ENCODE results near the gene RETREG1.

Gene RETREG1

DNA sequence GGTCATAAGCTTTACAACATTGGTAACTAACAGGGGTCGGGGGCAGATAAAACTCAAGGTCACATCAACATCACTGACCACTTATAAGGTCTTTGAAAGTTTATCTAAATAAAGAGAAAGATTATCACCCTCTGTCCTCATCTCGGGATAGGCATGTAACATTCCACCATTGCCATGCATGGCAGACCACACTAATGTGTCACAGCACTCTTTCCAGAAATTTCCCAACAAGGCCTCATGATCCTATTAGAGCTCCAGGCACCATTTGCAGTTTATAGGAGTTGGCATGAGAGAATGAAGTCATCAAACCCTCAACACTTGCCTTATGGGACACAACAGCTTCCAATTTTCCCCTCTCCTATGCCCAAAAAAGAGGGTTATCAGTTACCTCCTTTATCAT is 119.3 kb downstream of the RETREG1 start (continued):
- TF ChIP-seq, protein P1, sequence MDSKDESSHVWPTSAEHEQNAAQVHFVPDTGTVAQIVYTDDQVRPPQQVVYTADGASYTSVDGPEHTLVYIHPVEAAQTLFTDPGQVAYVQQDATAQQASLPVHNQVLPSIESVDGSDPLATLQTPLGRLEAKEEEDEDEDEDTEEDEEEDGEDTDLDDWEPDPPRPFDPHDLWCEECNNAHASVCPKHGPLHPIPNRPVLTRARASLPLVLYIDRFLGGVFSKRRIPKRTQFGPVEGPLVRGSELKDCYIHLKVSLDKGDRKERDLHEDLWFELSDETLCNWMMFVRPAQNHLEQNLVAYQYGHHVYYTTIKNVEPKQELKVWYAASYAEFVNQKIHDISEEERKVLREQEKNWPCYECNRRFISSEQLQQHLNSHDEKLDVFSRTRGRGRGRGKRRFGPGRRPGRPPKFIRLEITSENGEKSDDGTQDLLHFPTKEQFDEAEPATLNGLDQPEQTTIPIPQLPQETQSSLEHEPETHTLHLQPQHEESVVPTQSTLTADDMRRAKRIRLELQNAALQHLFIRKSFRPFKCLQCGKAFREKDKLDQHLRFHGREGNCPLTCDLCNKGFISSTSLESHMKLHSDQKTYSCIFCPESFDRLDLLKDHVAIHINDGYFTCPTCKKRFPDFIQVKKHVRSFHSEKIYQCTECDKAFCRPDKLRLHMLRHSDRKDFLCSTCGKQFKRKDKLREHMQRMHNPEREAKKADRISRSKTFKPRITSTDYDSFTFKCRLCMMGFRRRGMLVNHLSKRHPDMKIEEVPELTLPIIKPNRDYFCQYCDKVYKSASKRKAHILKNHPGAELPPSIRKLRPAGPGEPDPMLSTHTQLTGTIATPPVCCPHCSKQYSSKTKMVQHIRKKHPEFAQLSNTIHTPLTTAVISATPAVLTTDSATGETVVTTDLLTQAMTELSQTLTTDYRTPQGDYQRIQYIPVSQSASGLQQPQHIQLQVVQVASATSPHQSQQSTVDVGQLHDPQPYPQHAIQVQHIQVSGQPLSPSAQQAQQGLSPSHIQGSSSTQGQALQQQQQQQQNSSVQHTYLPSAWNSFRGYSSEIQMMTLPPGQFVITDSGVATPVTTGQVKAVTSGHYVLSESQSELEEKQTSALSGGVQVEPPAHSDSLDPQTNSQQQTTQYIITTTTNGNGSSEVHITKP (tag by site-specific recombination; IDR thresholded peaks at IDR 0.05), result no peak
- no peak for TF ChIP-seq RBAK (tag by site-specific recombination; IDR thresholded peaks at IDR 0.05)
- TF ChIP-seq OSR2 (tag by site-specific recombination; IDR thresholded peaks at IDR 0.05), result no peak
- TF ChIP-seq, protein P2, sequence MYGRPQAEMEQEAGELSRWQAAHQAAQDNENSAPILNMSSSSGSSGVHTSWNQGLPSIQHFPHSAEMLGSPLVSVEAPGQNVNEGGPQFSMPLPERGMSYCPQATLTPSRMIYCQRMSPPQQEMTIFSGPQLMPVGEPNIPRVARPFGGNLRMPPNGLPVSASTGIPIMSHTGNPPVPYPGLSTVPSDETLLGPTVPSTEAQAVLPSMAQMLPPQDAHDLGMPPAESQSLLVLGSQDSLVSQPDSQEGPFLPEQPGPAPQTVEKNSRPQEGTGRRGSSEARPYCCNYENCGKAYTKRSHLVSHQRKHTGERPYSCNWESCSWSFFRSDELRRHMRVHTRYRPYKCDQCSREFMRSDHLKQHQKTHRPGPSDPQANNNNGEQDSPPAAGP (tag by site-specific recombination; IDR thresholded peaks at IDR 0.05), result no peak
- no peak for TF ChIP-seq SCRT2 (tag by site-specific recombination; IDR thresholded peaks at IDR 0.05)
- TF ChIP-seq, protein P3, sequence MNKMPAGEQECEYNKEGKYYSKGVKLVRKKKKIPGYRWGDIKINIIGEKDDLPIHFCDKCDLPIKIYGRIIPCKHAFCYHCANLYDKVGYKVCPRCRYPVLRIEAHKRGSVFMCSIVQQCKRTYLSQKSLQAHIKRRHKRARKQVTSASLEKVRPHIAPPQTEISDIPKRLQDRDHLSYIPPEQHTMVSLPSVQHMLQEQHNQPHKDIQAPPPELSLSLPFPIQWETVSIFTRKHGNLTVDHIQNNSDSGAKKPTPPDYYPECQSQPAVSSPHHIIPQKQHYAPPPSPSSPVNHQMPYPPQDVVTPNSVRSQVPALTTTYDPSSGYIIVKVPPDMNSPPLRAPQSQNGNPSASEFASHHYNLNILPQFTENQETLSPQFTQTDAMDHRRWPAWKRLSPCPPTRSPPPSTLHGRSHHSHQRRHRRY (tag by site-specific recombination; IDR thresholded peaks at IDR 0.05), result no peak
- TF ChIP-seq MZF1 (tag by site-specific recombination; IDR thresholded peaks at IDR 0.05; ENCODE audit: borderline replicate concordance), result no peak

DNA sequence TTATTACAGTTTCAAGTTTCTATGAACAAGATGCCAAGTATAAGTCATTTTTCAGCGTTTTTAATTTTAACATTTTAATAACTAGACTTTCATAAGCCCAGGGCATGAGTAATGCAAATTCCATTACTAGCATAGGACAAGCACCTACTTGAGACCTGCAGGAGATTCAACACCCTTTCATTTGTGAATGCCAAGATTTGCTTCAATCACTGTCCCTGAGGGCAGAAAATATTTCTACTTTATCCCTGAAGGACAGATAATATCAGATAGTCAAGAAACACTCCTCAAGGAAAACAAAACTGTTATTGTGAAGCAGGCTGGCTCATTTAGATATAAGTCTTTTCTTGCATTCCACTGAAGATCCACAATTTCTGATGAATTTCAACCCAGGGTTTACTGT is 123.5 kb downstream of the RETREG1 start:
- ChIA-PET POLR2A (no interaction called here), CTCF (interaction anchor here (1.1 kb wide), 1 partner anchor 56 kb away, joined by 5 read pairs; no protein-coding TSS in a partner anchor)
- Histone ChIP-seq H3K4me3 (ENCODE audit: low read depth, low read length) (no peak overlapping the region), H3K36me3 (ENCODE audit: control insufficient read depth in 2 of 2, insufficient read depth in 1 of 2, low read length in 2 of 2) (no peaks in the 10 kb centered on the region), H3K4me1 (ENCODE audit: control insufficient read depth, insufficient read depth, low read length) (no peaks in the 10 kb centered on the region), H3K27ac (ENCODE audit: extremely low read depth, low read depth, low read length) (no peak overlapping the region), H3K9me3 (ENCODE audit: control insufficient read depth, insufficient read depth, low read depth, low read length) (peaks cover 5% of the 10 kb centered on the region)
- TF ChIP-seq ZNF548 (tag by site-specific recombination; IDR thresholded peaks at IDR 0.05) (no peak), ZNF391 (tag by site-specific recombination; IDR thresholded peaks at IDR 0.05; ENCODE audit: borderline replicate concordance, low read depth) (no peak), SCRT2 (tag by site-specific recombination; IDR thresholded peaks at IDR 0.05) (no peak), TRIM28 (IDR thresholded peaks at IDR 0.05; ENCODE audit: borderline replicate concordance, low read length) (no peak), ZNF621 (tag by site-specific recombination; IDR thresholded peaks at IDR 0.05) (no peak)
- TF ChIP-seq, protein P4, sequence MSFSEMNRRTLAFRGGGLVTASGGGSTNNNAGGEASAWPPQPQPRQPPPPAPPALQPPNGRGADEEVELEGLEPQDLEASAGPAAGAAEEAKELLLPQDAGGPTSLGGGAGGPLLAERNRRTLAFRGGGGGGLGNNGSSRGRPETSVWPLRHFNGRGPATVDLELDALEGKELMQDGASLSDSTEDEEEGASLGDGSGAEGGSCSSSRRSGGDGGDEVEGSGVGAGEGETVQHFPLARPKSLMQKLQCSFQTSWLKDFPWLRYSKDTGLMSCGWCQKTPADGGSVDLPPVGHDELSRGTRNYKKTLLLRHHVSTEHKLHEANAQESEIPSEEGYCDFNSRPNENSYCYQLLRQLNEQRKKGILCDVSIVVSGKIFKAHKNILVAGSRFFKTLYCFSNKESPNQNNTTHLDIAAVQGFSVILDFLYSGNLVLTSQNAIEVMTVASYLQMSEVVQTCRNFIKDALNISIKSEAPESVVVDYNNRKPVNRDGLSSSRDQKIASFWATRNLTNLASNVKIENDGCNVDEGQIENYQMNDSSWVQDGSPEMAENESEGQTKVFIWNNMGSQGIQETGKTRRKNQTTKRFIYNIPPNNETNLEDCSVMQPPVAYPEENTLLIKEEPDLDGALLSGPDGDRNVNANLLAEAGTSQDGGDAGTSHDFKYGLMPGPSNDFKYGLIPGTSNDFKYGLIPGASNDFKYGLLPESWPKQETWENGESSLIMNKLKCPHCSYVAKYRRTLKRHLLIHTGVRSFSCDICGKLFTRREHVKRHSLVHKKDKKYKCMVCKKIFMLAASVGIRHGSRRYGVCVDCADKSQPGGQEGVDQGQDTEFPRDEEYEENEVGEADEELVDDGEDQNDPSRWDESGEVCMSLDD (tag by site-specific recombination; IDR thresholded peaks at IDR 0.05), result no peak
- TF ChIP-seq, protein P5, sequence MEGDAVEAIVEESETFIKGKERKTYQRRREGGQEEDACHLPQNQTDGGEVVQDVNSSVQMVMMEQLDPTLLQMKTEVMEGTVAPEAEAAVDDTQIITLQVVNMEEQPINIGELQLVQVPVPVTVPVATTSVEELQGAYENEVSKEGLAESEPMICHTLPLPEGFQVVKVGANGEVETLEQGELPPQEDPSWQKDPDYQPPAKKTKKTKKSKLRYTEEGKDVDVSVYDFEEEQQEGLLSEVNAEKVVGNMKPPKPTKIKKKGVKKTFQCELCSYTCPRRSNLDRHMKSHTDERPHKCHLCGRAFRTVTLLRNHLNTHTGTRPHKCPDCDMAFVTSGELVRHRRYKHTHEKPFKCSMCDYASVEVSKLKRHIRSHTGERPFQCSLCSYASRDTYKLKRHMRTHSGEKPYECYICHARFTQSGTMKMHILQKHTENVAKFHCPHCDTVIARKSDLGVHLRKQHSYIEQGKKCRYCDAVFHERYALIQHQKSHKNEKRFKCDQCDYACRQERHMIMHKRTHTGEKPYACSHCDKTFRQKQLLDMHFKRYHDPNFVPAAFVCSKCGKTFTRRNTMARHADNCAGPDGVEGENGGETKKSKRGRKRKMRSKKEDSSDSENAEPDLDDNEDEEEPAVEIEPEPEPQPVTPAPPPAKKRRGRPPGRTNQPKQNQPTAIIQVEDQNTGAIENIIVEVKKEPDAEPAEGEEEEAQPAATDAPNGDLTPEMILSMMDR (tag by site-specific recombination; IDR thresholded peaks at IDR 0.05), result no peak
- TF ChIP-seq, protein P6, sequence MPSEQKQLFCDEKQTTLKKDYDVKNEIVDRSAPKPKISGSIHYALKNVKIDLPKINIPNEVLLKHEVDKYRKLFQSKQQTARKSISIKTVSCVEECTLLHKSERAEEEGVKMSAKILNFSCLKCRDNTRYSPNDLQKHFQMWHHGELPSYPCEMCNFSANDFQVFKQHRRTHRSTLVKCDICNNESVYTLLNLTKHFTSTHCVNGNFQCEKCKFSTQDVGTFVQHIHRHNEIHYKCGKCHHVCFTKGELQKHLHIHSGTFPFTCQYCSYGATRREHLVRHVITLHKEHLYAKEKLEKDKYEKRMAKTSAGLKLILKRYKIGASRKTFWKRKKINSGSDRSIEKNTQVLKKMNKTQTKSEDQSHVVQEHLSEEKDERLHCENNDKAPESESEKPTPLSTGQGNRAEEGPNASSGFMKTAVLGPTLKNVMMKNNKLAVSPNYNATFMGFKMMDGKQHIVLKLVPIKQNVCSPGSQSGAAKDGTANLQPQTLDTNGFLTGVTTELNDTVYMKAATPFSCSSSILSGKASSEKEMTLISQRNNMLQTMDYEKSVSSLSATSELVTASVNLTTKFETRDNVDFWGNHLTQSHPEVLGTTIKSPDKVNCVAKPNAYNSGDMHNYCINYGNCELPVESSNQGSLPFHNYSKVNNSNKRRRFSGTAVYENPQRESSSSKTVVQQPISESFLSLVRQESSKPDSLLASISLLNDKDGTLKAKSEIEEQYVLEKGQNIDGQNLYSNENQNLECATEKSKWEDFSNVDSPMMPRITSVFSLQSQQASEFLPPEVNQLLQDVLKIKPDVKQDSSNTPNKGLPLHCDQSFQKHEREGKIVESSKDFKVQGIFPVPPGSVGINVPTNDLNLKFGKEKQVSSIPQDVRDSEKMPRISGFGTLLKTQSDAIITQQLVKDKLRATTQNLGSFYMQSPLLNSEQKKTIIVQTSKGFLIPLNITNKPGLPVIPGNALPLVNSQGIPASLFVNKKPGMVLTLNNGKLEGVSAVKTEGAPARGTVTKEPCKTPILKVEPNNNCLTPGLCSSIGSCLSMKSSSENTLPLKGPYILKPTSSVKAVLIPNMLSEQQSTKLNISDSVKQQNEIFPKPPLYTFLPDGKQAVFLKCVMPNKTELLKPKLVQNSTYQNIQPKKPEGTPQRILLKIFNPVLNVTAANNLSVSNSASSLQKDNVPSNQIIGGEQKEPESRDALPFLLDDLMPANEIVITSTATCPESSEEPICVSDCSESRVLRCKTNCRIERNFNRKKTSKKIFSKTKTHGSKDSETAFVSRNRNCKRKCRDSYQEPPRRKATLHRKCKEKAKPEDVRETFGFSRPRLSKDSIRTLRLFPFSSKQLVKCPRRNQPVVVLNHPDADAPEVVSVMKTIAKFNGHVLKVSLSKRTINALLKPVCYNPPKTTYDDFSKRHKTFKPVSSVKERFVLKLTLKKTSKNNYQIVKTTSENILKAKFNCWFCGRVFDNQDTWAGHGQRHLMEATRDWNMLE (tag by site-specific recombination; conservative IDR thresholded peaks at IDR 0.05; ENCODE audit: low read depth), result no peak
- TF ChIP-seq, protein P7, sequence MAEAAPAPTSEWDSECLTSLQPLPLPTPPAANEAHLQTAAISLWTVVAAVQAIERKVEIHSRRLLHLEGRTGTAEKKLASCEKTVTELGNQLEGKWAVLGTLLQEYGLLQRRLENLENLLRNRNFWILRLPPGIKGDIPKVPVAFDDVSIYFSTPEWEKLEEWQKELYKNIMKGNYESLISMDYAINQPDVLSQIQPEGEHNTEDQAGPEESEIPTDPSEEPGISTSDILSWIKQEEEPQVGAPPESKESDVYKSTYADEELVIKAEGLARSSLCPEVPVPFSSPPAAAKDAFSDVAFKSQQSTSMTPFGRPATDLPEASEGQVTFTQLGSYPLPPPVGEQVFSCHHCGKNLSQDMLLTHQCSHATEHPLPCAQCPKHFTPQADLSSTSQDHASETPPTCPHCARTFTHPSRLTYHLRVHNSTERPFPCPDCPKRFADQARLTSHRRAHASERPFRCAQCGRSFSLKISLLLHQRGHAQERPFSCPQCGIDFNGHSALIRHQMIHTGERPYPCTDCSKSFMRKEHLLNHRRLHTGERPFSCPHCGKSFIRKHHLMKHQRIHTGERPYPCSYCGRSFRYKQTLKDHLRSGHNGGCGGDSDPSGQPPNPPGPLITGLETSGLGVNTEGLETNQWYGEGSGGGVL (tag by site-specific recombination; IDR thresholded peaks at IDR 0.05), result no peak
- TF ChIP-seq, protein P8, sequence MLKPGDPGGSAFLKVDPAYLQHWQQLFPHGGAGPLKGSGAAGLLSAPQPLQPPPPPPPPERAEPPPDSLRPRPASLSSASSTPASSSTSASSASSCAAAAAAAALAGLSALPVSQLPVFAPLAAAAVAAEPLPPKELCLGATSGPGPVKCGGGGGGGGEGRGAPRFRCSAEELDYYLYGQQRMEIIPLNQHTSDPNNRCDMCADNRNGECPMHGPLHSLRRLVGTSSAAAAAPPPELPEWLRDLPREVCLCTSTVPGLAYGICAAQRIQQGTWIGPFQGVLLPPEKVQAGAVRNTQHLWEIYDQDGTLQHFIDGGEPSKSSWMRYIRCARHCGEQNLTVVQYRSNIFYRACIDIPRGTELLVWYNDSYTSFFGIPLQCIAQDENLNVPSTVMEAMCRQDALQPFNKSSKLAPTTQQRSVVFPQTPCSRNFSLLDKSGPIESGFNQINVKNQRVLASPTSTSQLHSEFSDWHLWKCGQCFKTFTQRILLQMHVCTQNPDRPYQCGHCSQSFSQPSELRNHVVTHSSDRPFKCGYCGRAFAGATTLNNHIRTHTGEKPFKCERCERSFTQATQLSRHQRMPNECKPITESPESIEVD (tag by site-specific recombination; IDR thresholded peaks at IDR 0.05), result no peak
